ENCODE data around the gene SULT1C3.

Gene SULT1C3

DNA sequence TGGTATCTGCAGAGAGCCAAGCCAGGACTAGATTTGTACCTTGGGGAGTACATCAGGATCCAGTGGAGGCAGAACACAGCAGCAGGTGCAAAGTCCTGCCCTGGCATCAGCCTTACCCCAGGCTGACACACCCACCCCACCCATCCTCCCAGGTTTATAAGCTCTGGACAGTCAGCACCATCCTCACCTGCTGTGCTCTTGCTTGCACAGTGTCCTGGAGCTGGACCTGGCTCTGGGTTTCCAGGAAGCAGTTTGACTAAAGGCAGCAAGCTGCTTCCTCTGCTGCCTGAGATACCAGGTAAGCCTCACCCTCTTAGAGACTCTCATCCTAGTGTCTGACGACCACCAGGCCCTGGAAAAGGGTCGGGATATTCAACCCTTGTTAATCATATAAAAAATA lies at the start of gene SULT1C3:
TSS of gene SULT1C3 (plus strand) at position 183 of the 400 bp plus-strand sequence. CDS start 7,227 bp downstream, outside the sequence.
- no peak for DNase-seq

DNA sequence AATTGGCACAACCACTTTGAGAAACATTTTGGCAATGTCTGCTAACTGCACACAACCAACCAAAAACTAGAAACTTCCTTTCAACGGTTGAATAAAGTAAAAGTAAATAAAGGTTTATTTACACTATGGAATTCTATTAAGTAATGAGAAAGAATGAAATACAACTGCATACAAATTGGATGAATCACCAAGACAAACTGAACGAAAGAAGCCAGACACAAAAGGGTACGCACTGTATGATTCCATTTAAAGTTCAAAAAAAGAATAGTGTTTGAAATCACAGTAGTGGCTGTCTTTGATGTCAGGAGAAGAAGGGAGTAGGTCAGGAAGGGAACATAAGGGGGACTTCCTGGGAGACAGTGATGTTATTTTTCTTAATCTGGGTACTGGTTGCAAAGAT lies 46.5 kb upstream of the SULT1C3 start:
- no peak for DNase-seq

DNA sequence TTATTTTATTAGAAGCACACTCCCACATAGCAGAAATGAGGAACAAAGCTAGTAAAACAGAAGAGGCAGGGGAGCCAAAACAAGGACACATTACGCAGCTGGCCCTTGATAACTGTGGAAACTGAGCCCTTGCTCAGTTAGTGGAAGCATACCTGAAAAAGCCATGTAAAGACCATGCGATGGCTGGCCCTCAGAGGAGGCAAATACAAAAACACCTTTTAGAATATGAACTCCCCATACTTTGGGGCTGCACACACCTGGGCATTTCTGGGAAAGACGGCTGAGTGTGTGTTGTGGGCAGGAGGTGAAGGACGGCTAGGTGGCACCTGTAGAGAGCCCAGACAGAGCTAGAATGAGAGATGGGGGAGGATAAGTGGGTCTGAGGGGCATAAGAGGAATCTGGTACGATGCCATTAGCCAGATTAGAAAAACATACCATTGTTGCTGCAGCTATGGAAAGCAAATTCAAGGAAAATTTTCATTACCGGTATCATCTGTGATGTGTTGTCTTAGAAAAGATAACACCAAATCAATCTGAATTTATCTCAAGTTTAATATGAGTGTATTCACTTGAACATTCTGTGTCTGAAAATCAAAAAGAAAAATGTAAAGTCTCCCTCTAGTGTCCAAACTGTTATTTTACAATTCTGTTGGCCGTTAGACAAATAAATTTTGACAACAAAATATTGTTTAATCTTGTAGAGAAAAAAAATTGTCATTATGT lies 45.2 kb upstream of the SULT1C3 start:
- DNase-seq: no peak

DNA sequence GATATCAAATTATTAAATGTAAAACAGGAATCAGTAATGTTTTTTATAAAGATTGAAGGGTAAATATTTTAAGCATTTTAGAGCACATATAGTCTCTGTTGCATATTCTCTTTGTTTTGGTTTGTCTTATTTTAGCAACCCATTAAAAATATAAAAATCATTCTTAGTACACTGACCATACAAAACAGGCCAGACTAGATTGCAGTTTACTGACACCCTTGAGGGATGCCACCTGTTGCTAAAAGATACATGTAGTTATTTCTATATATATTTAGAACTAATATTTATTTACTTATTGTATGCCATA lies 44.7 kb upstream of the SULT1C3 start:
- DNase-seq: no peak

DNA sequence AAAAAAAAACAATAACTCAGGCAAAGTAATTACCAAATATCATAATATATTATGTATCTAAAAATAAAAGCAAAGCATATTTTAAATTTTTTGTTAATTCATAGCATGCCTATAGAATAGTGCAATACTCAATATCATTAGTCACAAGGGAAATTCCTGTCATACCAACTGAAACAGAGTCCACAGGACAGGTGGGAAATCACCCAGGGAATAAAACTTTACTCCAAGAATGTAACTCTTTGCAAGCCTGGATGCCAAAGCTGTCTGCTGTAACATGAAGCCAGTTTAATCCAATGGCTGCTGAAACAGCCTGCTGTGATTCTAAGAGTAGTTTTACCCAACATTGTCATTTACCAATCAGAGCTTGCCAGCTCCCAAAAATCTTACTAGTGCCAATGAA lies 40.0 kb upstream of the SULT1C3 start:
- DNase-seq: no peak

DNA sequence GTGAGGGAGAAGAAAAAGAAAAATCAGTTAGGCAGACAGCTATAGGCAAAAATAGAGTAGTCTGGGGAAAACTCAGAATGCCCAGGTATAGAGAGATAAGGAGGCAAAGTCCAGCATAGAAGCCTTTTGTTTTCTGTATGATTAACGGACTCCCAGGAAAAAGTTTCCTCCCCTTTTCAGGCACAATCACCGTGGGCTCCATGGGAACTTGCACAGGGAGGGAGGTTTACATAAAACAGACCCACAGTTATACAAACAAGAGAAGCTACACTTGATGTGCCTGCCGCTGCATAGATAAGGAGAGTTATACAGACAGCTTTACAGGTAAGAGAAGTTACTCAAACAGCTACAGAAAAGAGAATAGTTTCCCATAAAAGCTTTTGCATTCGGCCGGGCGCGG lies 39.2 kb upstream of the SULT1C3 start:
- no peak for DNase-seq

DNA sequence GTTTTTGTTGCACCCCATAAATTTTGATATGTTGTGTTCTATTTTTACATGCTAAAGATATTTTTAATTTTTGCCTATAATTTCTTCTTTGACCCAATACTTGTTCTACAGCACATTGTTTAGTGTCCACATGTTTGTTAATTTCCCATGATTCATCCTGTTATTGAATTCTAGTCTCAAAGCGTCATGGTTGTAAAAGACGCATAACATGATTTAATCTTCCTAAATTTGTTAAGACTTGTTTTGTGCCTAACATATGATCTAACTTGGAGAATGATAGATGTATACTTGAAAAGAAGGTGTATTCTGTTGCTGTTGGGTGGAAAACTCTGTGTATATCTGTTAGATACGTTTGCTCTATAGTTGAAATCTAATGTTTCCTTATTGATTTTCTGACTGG lies 27.1 kb upstream of the SULT1C3 start:
- no peak for DNase-seq

DNA sequence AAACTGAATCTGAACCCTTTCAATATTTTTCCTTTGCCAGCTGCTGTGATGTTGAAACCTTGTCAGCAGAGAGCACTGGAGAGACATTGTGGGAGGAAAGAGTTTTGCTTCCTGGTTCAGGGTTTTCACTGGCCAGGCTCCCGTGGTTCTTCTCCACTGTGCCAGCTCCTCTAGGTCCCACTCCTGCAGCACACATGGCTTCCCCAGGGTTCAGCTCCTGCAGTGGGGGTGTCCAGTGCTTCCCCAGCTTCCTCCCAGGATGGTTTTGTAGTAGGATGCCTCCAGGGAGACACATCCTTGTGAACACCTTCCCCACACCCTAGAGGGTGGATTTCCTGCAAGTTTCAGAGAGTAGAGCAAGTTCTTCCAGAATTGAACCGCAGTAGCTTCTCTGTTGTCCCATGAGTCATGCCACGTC lies 24.0 kb upstream of the SULT1C3 start:
- DNase-seq: no peak

DNA sequence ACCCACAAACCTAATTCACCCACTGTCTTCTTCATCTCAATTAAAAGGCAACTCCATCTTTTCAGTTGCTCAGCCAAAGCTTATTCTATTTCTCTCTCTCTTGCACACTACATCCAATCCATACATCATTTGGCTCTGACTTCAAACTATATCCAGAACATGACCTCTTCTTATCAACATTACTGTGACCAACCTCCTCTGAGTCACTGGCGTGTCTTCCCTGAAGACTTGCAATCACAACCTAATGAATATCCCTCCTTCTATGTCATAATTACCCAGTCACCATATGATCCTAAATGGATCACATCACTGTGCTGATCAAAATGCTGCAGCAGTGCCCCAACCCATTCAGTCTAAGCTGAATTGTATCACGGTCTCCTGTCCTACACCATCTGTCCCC lies 22.6 kb upstream of the SULT1C3 start:
- DNase-seq: no peak

DNA sequence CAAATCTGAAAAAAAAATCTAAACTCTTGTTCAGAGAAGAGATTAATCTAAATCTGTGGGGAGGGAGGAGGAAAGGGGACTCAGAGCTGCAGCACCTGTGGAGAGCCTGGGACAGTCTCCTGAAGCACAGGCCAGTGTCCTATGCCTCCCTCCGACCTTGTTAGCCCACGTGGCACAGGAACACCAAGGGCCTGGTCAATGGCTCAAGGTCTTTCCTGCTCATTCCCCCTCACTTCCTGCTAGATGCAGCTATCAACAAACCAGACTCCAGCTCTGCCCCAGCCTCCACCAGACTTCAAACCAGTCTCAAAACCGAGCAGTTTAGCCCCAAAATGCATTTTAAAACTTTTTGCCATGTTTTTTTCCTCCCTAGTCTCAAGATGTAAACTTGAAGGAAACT lies 20.1 kb upstream of the SULT1C3 start:
- no peak for DNase-seq

DNA sequence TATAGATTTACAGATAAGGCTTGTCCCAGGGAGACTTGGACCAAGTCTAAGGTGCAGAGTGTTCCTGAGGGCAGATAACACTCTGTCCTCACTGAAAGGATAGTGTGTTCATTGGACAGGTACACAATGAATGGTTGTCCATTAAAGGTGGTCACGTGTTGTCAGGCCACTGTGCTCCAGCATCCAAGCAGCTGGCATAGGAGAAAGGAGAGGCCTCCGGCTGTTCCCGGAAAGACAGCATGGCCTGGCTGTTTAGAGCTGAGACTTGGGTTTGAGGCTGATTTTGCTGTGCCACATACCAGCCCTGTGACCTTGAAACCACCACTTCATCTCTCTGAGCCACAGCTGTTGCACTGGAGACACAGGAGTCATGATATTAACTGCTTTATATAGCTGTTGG lies 19.6 kb upstream of the SULT1C3 start:
- DNase-seq: no peak

DNA sequence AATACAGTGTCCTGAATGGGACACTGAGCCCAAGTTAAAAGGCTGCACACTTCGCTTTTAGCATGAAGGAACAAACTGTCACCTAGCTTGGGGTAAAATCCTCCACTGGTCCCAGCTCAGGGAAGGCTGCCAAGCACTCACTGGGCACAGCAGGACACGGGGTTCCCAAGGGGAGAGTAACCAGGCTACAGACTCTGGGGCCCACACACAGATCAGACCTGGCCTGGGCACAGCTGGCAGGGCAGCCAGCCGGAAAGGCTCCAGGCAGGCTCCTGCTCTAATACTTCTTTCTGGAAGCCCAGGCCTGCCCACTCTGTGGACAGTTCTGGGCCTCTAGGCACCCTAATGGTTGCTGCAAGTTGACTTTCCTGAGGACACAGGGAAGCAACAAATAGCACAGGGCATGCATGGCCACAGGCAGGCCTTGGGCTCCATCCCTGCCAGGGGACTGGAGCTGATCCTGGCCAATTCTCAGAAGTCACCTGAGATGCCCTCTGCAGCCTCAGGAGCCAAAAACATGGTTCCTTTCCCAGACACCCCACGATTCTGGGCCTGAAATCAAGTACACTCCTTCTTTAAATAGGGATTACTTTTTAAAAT lies 18.7 kb upstream of the SULT1C3 start:
- DNase-seq: no peak

DNA sequence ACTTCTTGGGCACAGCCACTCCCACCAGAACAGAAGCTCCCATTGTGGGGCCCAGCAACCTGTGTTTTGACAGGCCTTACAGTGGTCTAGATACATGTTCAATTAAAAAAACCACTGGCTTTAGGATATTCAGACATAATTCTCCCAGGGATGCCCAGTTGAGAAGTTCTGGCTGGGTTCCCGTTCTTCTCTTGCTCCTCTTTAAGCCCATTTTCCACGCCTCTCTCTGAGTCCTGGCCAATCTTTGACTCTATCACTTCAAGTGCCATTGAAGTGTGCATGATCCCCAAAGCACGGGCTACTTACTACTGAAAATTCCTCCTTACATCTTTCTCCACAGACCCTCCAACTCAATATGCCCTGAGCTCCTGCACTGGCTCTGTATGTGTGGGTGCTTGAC lies 17.5 kb upstream of the SULT1C3 start:
- DNase-seq: no peak

DNA sequence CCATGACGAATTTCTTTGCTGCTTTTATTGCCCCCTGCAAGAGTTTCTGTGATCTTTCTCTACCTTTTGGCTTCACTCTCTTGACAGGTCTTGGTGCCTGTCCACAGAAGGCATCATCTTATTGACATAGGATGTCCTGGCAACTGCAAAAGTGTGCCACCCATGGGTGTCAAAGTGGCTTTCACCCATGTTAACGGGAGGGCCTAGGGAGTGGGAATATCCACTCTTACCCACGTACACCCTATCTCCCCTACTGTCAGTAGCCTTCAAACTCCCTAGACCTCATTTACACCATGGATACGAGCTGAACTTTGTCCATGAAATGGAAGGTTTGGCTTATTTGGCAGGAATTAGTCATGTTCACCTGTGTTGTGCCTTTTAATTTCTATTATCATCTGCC lies 16.2 kb upstream of the SULT1C3 start:
- no peak for DNase-seq

DNA sequence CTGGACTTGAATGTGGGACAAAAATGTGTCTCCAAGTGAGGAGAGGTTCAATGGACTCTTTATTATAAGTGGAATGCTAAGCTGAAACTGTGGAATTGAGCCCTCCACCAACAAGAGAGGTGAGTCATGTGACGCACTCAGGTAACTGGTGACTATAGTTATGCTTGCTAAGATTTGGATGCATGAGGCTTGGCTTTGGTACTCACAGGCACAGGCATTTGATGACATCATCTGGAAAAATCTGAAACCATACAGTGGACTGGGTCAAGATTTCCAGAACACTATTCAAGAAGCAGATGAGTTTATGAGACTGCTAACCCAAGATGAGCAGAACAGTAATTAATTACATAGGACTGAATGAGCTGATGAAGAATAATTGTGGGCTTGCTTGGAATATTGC lies 15.7 kb upstream of the SULT1C3 start:
- DNase-seq: no peak

DNA sequence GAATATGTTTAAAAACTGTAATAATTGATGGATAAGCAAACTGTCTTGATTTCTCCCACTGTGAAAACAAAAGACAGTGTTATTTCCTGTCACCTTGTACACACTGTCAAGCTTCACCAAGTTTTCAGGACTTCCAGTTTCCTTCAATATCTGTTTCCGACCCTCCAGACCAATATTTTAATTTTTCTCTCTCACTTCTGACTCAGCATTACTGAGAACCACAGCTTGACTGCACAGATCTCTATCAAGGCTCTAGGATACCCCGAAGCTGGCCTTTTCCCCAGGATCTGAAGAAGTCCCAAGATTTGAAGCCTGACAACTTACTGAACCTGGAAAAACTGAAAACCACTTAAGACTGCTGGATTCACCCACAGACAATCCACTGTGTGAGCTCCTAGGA lies 13.2 kb upstream of the SULT1C3 start:
- DNase-seq: no peak

DNA sequence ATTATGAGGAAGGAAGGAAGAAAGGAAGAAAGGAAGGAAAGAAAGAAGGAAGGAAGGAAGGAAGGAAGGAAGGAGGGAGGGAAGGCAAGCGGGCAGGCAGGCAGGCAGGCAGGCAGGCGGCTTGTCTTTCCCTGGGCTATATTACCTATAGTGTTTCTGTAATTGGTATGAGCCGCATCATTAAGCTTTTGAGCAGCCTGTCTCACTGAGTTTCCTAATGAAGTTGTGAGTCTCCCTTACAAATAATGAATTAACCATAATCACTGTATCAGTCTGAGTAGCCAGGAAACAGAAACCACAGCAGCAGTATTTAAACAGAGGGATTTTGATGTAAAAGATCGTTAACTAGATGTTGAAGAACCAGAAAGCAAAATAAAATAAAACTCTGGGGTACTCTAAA lies 11.8 kb upstream of the SULT1C3 start:
- DNase-seq: no peak

DNA sequence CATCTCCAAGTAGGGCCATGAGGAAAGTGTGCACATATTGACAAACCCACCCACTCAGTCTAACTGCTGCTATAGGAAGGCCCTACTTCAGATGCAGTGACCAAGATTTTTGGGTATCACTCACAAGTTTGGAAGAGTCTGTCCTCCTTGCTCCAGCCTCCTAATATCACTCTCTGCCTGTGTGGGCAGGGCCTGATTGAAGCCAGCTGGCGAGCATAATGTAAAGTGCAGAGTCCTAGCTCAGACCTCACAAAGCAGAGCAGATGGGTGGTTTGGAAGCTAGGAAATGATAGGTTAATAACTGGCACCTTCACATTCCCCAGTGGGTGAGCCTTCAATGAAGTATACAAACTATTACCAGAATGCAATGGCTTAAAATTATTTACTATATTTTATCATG lies 11.2 kb upstream of the SULT1C3 start:
- DNase-seq: no peak

DNA sequence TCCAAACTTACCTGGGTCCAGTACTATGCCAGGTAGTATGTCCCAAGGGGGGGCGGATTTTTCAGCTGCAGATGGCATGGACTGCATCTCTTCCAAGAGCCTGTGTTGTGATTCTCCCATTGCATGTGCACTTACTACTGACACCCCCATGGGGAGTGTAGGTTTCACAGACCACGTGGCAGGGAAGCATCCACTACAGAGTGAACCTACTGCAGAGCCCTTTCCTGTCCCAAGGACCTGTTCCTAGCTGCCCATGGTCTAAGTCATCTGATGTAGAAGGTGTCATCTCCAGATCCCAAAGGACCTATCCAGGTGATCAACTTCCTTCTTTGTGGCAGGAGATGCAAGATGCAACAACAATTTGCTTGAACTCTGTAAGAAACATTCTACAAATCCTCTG lies 9.9 kb upstream of the SULT1C3 start:
- no peak for DNase-seq

DNA sequence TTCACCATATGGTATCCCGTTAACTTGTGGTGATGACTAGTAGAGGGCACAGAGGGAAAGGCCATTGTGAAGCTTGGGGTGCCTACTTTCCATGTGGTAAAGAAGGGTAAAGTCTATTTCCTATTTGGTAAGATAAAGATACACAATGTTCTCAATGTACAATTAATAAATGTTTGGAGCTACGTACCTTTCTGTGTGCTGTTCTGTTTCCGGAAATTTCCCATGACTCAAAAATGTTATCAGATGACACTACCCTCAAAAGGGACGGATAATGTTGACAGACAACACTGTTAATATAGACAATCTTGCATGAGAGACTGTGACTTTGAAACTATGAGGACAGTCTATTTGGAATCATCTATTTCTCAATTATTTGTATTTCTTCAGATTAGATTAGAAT lies 4.2 kb upstream of the SULT1C3 start:
- DNase-seq: no peak

DNA sequence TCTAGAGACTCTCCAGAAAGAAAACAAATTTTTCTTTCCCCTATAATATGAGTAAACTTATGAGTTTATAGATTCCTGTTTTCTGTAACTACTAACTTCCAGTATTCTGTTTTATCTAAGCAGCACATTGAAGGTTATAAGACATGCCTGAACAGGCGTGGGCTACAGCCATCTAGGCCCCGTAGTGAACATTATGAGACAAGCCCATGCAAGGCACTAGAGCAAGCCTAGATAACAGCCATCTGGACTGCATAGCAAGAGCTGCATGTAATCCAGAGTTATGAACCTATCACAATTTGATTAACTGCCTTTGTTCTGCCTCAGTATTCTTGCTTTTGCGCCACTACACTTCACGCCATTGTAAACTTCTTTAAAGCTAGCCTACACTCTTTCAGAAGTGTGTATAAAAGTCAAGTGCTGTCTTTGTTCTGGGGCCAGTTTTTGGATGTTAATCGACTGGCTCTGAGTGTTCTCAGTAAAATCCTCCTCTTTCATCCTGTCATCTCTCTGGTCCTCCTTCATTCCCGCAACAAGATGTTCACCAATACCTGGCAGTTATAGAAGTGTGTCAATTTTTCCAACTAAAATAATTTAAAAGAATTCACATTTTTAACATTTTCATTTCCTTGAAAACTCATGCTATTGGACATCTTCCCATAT lies 3.0 kb upstream of the SULT1C3 start:
- no peak for DNase-seq

DNA sequence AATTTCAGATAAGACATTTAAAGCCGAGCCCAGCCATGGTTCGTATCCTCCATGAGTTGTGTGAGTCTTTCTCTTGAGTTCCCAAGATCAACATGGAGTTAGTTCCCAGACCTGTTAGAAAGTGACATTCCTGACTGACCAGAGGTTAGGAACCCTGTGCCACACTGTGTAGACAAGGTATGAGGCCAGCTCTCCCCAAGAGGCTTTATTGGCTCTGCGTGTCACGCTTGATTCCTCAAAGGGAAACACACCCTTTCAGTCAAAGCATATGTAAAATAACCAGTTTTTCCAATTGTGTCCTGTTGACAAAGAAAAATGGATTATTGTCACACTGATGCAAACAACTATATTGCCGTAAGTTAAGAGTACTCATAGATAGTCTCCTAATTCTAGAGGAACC lies 1.2 kb downstream of the SULT1C3 start:
- no peak for DNase-seq

DNA sequence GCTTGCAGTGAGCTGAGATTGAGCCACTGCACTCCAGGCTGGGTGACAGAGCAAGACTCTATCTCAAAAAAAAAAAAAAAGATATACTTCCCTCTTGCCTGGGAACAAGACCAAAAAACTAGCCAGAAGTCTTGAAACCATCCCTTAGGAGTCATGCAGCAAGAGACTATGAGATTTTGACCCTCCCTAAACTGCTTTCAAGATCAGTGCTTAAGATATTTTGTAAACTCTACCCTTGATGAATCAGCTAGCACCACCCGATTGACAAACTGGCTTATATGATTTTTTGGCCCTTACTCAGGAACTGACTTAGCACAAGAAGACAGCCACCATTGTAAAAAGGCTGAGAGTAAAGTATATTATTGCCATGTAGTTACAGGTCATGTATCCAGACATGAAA lies 3.8 kb downstream of the SULT1C3 start:
- DNase-seq: no peak

DNA sequence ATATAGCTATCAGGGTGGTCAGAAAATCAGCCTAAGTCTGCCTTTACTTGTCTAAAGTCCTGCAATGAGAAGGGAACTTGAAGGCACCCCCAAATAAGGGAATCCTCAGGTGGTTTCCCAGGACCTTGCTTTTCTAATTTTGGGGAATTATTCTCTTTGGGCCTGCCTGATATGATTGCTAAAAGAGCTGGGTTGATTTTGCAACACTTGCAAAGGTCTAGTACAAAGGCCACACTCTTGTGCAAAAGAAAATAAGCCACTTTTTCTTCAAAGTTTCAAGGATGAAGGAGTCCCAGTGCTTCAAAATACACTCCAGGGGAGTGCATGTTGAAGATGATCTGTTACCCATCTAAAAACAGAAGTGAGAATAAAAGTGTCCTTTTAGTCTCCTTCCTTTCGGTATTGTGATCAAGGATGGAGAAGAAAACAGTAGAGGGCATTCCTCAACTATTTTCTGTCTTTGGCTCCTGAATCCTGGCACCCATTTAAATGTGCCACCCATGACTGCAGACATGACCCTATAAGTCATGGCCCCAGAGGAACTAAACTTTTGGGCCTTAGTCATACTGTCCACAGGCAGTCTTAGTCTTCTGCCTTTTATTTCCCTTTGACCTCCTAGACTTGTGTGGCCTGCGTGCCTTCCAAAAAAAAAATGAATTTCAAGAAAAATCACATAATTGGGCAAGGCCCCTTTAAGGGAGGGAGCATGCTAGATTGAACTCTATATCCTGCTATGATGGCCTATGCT lies 5.1 kb downstream of the SULT1C3 start:
- DNase-seq: no peak

All from activated CD4-positive, alpha-beta T cell treated with anti-CD3 and anti-CD28 coated beads for 48 hours (primary cell).